ENCODE measurements around the gene CERK. TPM values are rescaled to one million over a fixed set of nuclear protein-coding genes. Genes with fewer than 3 reads are reported as not detected.

CERK gene
- polyA plus RNA-seq, 10 donors = 16.0 to 31.2 (median 22.0) TPM

- DNase-seq = no peak
Measured at GRCh38 chr22:46678785-46679700, 59.0 kb downstream of the CERK start.

GRCh38 chr22:46678003-46678657, 59.9 kb downstream of the CERK start:
- DNase-seq = no peak

GRCh38 chr22:46677323-46678002, 60.6 kb downstream of the CERK start:
- DNase-seq = no peak

- DNase-seq = no peak
Measured at GRCh38 chr22:46676881-46677280, 61.2 kb downstream of the CERK start.

- DNase-seq = no peak
Measured at GRCh38 chr22:46676479-46676878, 61.6 kb downstream of the CERK start.

GRCh38 chr22:46675938-46676337, 62.1 kb downstream of the CERK start:
- DNase-seq = no peak

- DNase-seq = no peak
Measured at GRCh38 chr22:46675479-46675878, 62.6 kb downstream of the CERK start.

- DNase-seq = no peak
Measured at GRCh38 chr22:46674906-46675305, 63.1 kb downstream of the CERK start.

GRCh38 chr22:46674367-46674781, 63.7 kb downstream of the CERK start:
- peak in 2 of 3 donors; percentile 35 to 67 for DNase-seq

GRCh38 chr22:46673662-46674236, 64.3 kb downstream of the CERK start:
- no peak for DNase-seq

- no peak for DNase-seq
Measured at GRCh38 chr22:46673205-46673604, 64.8 kb downstream of the CERK start.

GRCh38 chr22:46672731-46673130, 65.3 kb downstream of the CERK start:
- DNase-seq = peak in 1 of 3 donors; percentile 62

GRCh38 chr22:46671824-46672432, 66.1 kb downstream of the CERK start:
- no peak for DNase-seq

GRCh38 chr22:46669201-46669600, 68.9 kb downstream of the CERK start:
- DNase-seq = no peak

GRCh38 chr22:46668116-46668515, 69.9 kb downstream of the CERK start:
- DNase-seq = no peak

- DNase-seq = no peak
Measured at GRCh38 chr22:46667245-46667623, 70.8 kb downstream of the CERK start.

- no peak for DNase-seq
Measured at GRCh38 chr22:46666577-46667244, 71.3 kb downstream of the CERK start.

- no peak for DNase-seq
Measured at GRCh38 chr22:46665751-46666280, 72.2 kb downstream of the CERK start.

GRCh38 chr22:46665151-46665695, 72.8 kb downstream of the CERK start:
- no peak for DNase-seq

- DNase-seq = no peak
Measured at GRCh38 chr22:46664301-46664855, 73.7 kb downstream of the CERK start.
